ENCODE measurements around the gene ASPHD1. TPM values are rescaled to one million over a fixed set of nuclear protein-coding genes. Genes with fewer than 3 reads are reported as not detected.

ASPHD1 gene
- polyA plus RNA-seq, 2 of the 4 experiments (the other 2 are of a cell fraction) = 4.6 to 20.6 TPM

DNA sequence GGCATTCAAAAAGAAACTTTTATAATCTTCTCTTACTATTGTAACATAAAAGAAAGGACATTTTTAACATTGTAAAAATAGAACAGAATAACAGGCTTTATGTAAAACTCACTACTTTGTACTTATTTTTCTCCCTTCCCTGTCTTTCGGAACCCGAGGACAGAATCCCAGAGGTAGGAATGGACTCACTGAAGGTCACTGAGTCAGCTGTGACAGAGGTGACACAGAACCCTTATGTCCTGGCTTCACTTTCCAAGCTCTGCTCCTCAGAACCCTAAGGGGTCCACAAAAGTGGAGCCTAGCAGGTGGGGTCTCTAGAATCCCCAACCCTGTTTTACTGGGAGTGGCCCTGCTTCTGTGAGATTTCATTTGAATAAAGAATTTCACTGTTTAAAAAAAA lies 22.0 kb downstream of the ASPHD1 start (continued):
- no peak for TF ChIP-seq CHD2 (IDR thresholded peaks at IDR 0.05; ENCODE audit: low read length, partially characterized antibody)
- TF ChIP-seq ZC3H11A (IDR thresholded peaks at IDR 0.05) = no peak
- TF ChIP-seq HEYL (CRISPR knock-in tag; IDR thresholded peaks at IDR 0.05) = no peak
- no peak for TF ChIP-seq SMC3 (IDR thresholded peaks at IDR 0.05)
- no peak for TF ChIP-seq SREBF2 (IDR thresholded peaks at IDR 0.05)

DNA sequence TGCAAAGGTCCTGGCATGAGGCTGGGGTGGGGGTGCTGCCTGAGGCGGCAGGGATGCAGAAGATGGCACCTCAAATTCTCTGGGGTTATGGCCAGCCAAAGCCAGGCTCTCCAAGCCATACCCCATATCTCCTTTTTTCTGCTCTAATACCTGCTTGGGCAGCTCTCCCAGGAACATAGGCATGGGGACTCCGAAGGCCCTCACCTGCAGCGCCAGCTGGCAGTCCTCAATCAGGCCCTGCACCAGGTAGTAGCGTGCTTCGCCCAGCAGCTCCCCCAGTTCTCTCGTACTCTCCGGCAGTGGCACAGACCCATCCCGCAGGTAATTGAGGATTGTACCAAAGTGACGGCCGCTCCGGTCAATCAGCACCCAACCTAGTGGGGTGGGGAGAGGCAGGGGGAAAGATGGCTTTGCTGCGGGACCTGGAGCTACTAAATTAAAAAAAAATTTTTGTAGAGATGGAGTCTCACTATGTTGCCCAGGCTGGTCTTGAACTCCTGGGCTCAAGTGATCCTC lies 22.8 kb downstream of the ASPHD1 start:
- ChIA-PET CTCF (interaction anchor here (0.7 to 2.9 kb wide), 8 partner anchors 12 to 1954 kb away, joined by 3 to 6 read pairs (median 4); partner anchors contain the start of genes ASPHD1 and SEZ6L2), POLR2A (interaction anchor here (0.6 to 0.8 kb wide), 3 partner anchors 9 to 70 kb away, joined by 3 to 4 read pairs (median 3); no protein-coding TSS in a partner anchor)
- H3K9me3 ChIP-seq = no peaks in the 10 kb centered on the region
- H3K27ac ChIP-seq = no peak overlapping the region
- DNase-seq (ENCODE audit: low read depth in 1 of 2, low spot score in 1 of 2) (no peak), ATAC-seq (no peak), FAIRE-seq (no peak)
- no peak overlapping the region for H3K4me2 ChIP-seq
- no peak overlapping the region for H3K4me3 ChIP-seq
- peaks cover 19% of the 10 kb centered on the region for H3K4me1 ChIP-seq
- TF ChIP-seq SMC3 (IDR thresholded peaks at IDR 0.05) (no peak), EP300 (IDR thresholded peaks at IDR 0.05) (no peak), TFCP2L1 (CRISPR knock-in tag; IDR thresholded peaks at IDR 0.05) (no peak), ZSCAN20 (CRISPR knock-in tag; IDR thresholded peaks at IDR 0.05) (no peak), BHLHE40 (IDR thresholded peaks at IDR 0.05; ENCODE audit: low read depth, low read length) (no peak), NPAS2 (CRISPR knock-in tag; IDR thresholded peaks at IDR 0.05; ENCODE audit: borderline replicate concordance) (no peak), CHD2 (IDR thresholded peaks at IDR 0.05; ENCODE audit: low read length, partially characterized antibody) (no peak), SREBF2 (IDR thresholded peaks at IDR 0.05) (no peak), RFX5 (IDR thresholded peaks at IDR 0.05) (no peak), HOXB5 (CRISPR knock-in tag; IDR thresholded peaks at IDR 0.05) (no peak), NR3C1 (IDR thresholded peaks at IDR 0.05) (no peak), POLR2A (IDR thresholded peaks at IDR 0.05; ENCODE audit: low read length) (no peak), RARB (CRISPR knock-in tag; IDR thresholded peaks at IDR 0.05) (no peak), NFE2L2 (conservative IDR thresholded peaks at IDR 0.05; ENCODE audit: low read length) (no peak), RCOR1 (IDR thresholded peaks at IDR 0.05; ENCODE audit: low read depth, low read length) (no peak)
- TF ChIP-seq, protein P1, sequence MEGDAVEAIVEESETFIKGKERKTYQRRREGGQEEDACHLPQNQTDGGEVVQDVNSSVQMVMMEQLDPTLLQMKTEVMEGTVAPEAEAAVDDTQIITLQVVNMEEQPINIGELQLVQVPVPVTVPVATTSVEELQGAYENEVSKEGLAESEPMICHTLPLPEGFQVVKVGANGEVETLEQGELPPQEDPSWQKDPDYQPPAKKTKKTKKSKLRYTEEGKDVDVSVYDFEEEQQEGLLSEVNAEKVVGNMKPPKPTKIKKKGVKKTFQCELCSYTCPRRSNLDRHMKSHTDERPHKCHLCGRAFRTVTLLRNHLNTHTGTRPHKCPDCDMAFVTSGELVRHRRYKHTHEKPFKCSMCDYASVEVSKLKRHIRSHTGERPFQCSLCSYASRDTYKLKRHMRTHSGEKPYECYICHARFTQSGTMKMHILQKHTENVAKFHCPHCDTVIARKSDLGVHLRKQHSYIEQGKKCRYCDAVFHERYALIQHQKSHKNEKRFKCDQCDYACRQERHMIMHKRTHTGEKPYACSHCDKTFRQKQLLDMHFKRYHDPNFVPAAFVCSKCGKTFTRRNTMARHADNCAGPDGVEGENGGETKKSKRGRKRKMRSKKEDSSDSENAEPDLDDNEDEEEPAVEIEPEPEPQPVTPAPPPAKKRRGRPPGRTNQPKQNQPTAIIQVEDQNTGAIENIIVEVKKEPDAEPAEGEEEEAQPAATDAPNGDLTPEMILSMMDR (IDR thresholded peaks at IDR 0.05) = no peak
- TF ChIP-seq, protein P2, sequence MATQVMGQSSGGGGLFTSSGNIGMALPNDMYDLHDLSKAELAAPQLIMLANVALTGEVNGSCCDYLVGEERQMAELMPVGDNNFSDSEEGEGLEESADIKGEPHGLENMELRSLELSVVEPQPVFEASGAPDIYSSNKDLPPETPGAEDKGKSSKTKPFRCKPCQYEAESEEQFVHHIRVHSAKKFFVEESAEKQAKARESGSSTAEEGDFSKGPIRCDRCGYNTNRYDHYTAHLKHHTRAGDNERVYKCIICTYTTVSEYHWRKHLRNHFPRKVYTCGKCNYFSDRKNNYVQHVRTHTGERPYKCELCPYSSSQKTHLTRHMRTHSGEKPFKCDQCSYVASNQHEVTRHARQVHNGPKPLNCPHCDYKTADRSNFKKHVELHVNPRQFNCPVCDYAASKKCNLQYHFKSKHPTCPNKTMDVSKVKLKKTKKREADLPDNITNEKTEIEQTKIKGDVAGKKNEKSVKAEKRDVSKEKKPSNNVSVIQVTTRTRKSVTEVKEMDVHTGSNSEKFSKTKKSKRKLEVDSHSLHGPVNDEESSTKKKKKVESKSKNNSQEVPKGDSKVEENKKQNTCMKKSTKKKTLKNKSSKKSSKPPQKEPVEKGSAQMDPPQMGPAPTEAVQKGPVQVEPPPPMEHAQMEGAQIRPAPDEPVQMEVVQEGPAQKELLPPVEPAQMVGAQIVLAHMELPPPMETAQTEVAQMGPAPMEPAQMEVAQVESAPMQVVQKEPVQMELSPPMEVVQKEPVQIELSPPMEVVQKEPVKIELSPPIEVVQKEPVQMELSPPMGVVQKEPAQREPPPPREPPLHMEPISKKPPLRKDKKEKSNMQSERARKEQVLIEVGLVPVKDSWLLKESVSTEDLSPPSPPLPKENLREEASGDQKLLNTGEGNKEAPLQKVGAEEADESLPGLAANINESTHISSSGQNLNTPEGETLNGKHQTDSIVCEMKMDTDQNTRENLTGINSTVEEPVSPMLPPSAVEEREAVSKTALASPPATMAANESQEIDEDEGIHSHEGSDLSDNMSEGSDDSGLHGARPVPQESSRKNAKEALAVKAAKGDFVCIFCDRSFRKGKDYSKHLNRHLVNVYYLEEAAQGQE (IDR thresholded peaks at IDR 0.05) = no peak
- TF ChIP-seq, protein P3, sequence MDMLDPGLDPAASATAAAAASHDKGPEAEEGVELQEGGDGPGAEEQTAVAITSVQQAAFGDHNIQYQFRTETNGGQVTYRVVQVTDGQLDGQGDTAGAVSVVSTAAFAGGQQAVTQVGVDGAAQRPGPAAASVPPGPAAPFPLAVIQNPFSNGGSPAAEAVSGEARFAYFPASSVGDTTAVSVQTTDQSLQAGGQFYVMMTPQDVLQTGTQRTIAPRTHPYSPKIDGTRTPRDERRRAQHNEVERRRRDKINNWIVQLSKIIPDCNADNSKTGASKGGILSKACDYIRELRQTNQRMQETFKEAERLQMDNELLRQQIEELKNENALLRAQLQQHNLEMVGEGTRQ (IDR thresholded peaks at IDR 0.05) = no peak
- TF ChIP-seq, protein P4, sequence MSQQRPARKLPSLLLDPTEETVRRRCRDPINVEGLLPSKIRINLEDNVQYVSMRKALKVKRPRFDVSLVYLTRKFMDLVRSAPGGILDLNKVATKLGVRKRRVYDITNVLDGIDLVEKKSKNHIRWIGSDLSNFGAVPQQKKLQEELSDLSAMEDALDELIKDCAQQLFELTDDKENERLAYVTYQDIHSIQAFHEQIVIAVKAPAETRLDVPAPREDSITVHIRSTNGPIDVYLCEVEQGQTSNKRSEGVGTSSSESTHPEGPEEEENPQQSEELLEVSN (IDR thresholded peaks at IDR 0.05; ENCODE audit: borderline replicate concordance, low read depth) = no peak
- 95% methylated on average over 12 of the region's 12 CpGs for WGBS (ENCODE audit: missing lambda C conversion rate)
